OCI-LY3 (cell line): ENCODE measurements around the gene AKAP12.

Experiments used
- CTCF ChIP-seq: fragments of 200-600, 300-600 bp; sonication (generic); IDR thresholded peaks from 2 replicates; pipeline ENCODE4 v1.5.1; 2014; ENCODE audit warnings: antibody characterized with exemption, low read length, low read depth
- EZH2phosphoT487 ChIP-seq: fragments of 200-600 bp; shearing (Covaris generic); IDR thresholded peaks from 2 replicates; pipeline ENCODE4 v1.6.1; 2018; ENCODE audit warnings: antibody characterized with exemption, mixed run types, low read depth

- TF ChIP-seq CTCF = no peak
- TF ChIP-seq EZH2phosphoT487 = no peak
Observed at GRCh38 chr6:151352410-151353396, 112.9 kb downstream of the AKAP12 start.
